Activated CD4-positive, alpha-beta T cell treated with anti-CD3 and anti-CD28 coated beads, Interleukin-2, Interleukin-6, amounts not matched to agents 100 ng/mL and 50 ng/mL, durations not matched to agents 16 hours and 8 hours (primary cell): Measurements from ENCODE around the gene CLDND1.

Experiments
- DNase-seq: peaks from one replicate; pipeline ENCODE4 v3.0.0-alpha.2; 2020

CLDND1 gene

DNA sequence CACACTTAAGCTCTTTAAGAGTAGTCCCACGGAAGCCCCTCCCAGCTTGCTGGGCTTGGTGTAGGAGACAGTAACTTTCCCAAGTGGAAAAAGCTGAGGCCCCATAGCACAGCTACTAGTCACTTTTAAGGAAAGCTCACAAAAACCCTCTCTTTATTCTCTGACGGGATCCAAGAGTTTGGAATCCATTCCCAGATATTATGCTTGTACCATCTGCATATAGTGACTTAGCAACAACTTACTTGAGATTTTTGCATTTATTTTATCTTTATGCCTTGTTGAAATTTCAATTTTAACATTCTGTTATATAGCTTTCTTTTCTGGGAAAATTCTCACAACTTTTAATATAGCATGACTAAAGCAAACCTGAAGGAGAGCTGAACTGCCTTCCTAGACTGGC is 28.5 kb upstream of the CLDND1 start:
- DNase-seq: no peak

DNA sequence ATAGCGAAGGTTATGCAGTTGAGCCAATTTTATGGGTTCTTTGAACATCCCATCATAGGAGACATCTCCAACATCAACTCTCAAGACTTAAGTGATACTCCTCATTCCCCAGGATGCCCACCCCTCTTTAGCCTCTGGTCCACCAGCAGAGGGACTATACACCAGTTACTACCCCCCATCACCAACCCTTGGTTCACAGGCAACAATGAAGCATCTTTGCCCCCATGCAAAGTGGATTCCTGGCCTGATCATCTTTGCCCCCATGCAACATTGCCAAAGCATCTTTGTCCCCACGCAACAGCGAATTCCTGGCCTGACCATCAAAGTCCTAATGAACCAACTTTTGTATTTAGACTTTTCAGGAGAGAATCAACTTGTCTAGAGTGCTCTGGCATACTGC is 28.1 kb upstream of the CLDND1 start:
- DNase-seq: no peak

DNA sequence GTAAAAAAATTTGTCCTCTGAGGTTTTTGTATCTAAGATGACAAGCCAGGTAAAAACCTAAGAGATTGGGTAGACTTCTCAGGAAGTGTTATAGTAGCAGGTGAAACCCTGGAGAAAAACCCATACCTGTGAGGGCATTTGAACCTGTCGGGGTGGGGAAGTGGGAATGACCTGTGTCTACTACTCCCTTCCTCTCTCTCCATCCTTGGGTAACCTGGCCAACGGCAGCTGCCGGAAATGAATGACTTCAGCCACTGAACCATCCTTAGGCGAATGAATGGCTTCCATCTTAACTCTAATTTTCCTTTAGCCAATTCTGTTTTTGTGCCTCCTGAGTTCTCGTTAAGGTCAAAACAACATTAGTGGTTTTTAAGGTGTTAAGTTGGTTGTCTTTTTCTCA is 25.8 kb upstream of the CLDND1 start:
- no peak for DNase-seq

DNA sequence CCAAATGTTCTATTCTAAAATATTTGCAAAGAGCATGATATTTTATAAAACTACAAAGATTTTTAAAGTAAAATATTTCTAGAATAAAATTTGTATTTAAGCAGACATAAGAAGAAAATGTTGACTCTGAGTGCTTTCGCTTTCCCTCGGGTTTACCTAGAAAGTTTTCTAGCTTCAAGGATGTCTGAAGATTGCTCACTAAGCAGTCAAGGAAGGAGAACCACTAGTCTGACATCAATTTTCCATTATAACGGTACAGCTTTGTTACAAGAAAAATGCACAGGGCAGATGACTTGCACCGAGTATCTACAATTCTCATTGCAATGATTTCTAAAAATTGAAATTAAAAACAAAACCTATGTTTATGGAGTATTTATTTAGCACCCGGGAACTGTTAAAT is 23.2 kb upstream of the CLDND1 start:
- peak; percentile 78 for DNase-seq

DNA sequence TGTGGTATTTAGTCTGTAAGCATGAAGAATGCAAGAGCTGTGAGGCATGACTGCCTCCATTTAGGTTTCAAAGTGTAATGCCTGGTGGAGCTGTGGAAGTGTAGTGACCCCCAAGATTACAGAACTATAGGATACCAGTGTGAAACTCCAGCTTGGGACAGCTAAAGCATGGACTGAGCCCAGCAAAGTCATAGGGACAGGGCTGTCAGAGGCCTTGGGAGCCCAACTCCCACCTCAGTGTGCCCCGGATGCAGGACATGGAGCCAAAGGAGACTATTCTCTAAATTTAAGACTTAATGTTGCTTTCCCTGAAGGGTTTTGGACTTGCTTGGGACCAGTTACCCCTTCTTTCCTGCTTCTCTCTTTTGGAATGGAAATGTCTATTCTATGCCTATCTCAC is 19.9 kb upstream of the CLDND1 start:
- no peak for DNase-seq

DNA sequence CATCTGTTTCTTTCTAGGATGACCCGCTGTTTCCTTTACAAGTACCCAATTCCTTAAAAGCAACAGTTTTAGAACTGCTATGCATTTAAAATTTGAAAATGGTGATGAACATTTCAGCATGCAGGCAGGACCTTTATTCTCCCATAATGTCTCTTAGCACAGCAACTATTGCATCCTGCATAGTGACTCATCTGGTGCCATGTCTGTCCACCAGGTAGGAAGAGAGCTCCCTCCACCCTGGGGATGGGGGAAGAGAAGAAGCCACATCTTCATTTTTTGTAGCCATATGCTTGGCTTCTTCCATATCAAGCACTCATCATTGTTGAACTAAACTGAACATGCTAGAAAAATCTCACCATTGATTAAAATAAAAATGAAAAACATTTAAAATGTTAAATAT is 19.0 kb upstream of the CLDND1 start:
- DNase-seq: peak; percentile 54

DNA sequence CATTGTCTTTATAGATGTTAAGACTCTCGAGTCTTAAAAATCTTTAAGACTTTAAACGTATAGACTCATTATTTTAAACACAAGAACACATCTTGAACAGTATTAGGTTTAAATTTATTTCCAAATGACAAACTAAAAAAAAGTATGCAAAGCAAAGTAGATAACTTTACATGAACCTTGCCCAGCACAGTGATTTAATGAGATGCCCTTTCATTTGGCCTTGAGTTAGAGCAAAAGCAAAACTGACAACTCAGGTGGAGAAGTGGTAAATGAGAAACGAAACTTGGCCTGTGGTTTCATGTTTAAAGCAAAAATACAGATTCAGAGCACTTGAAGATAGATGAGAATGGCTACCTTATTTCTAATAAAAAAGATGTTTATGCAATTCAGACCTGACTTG is 17.6 kb upstream of the CLDND1 start:
- DNase-seq: peak; percentile 87

DNA sequence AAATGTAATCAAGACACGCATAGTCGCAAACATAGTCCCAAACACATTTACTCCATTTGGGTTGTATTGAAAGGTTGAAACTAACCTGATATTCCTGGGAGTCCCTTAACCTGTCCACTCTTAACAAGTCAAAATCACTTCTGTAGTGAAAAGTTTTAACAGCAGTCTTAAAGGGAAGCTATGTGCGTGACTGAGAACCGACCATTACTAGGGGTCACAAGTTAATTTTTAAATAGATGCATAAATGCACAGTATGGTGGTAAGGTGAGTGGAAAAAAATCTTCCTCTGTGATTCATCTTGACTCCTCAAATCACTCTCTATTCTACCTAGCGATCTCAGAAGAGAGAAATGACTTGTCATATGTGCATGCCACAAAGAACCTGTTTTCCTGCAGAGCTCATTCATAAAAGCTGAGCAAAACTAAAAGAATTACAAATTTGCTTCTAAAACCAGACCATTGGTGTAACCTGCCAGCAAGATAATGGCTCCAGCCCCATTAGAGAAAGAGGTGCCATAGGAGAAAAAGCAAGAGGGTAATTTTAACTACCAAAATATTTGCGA is 13.8 kb upstream of the CLDND1 start:
- peak; percentile 88 for DNase-seq

DNA sequence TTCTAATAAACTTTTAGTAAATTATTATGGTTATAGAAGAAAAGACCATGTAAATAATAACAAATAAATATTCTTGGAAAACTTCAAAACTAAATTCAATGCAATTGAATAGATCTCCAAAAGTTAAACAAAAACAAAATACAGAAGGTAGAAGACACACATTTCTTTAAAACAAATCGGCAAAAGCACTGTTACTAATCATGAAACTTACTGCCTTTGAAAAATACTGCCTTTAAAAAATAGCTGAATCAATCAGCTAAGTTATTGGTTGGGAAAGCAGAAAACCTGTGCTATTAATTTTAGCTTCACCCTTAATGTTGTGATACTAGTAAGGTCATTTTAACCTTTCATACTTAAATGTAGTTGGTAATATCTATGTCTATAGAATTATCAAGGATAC is 12.0 kb upstream of the CLDND1 start:
- no peak for DNase-seq

DNA sequence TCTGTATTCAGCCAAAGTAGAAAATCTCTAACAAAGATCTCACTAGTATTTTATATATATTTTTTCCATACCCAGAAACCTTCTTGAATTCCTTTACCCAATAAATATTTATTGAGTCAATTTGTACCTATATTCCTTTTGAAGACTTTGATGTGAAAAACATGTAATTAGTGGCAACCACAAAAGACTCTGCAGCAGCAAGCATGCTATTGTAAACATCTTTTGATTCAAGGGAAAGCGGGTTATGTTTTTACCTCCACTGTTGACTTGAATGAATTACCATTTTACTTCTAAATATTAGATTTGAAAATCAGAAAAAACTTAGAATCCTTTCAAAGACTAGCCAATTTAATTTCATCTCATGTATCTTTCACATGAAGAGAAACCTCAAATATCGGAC is 11.5 kb upstream of the CLDND1 start:
- DNase-seq: no peak

DNA sequence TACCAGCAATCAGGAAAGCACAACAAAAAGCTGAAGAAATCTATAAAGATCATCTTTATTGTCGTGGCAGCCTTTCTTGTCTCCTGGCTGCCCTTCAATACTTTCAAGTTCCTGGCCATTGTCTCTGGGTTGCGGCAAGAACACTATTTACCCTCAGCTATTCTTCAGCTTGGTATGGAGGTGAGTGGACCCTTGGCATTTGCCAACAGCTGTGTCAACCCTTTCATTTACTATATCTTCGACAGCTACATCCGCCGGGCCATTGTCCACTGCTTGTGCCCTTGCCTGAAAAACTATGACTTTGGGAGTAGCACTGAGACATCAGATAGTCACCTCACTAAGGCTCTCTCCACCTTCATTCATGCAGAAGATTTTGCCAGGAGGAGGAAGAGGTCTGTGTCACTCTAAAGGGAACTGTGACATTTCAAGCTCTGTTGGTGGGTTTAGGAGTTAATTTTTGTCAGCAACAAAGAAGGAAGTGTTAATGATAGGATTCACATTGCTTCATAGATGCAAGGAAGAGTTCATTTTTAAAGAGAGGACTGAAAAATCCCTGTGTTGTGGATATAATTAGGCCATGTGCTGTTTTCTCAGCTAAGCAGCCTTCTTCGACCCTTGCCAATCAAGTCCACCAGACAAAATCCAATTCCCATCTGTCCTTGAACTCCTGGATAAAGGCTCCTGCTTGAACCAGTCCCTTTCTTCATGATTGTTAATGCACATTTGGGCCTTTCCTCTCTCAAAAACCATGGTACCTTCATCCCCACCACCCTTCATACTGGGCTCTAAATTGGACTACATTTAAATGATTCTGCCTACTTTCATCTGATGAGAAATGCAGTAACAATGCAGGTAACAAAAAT is 10.2 kb upstream of the CLDND1 start:
- no peak for DNase-seq

DNA sequence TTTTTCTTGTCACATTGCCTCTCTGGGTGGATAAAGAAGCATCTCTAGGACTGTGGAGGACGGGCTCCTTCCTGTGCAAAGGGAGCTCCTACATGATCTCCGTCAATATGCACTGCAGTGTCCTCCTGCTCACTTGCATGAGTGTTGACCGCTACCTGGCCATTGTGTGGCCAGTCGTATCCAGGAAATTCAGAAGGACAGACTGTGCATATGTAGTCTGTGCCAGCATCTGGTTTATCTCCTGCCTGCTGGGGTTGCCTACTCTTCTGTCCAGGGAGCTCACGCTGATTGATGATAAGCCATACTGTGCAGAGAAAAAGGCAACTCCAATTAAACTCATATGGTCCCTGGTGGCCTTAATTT is 9.6 kb upstream of the CLDND1 start:
- DNase-seq: no peak

DNA sequence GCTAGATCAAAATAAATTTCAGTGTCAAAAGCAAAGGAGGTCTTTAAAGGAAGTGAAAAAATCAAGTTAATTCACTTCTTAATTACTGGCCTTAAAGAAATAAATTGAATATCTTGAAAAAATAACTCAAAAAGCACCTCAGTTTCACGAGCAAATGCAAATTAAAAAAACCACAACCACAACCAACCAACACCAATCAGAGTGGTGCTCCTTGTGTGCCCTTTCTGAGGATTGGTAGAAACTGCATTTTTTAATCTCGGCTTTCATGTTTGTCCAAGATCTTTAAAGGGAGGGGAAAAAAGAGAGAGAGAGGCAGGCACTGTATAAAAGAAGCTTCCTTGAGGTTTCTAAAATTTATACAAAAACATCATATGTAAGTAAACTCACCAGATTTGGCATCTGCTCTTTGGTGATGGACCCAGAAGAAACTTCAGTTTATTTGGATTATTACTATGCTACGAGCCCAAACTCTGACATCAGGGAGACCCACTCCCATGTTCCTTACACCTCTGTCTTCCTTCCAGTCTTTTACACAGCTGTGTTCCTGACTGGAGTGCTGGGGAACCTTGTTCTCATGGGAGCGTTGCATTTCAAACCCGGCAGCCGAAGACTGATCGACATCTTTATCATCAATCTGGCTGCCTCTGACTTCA is 9.0 kb upstream of the CLDND1 start, which contains the start of gene GPR15:
TSS of gene GPR15 (plus strand) at position 357 of the 653 bp plus-strand sequence. CDS start at position 413, 56 bp downstream.
- DNase-seq: no peak

DNA sequence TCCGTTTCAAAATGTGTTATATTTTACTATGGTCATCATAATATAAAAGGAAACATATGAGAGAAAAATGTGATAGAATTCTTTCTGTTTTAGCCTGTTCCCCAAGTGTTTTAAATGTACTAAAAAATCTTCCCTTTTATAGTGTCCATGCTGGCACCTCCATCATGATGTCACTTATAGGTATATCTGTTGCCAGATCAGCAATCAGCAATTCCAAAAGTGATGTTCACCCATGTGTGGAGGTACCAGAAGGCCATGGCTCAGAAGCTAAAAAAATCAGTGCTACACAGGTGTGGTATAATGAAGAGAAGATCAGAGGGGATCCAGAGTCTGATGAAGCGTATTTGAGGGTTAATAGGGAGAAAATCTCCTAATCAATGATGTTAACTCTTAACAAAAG is 8.0 kb upstream of the CLDND1 start:
- DNase-seq: no peak

DNA sequence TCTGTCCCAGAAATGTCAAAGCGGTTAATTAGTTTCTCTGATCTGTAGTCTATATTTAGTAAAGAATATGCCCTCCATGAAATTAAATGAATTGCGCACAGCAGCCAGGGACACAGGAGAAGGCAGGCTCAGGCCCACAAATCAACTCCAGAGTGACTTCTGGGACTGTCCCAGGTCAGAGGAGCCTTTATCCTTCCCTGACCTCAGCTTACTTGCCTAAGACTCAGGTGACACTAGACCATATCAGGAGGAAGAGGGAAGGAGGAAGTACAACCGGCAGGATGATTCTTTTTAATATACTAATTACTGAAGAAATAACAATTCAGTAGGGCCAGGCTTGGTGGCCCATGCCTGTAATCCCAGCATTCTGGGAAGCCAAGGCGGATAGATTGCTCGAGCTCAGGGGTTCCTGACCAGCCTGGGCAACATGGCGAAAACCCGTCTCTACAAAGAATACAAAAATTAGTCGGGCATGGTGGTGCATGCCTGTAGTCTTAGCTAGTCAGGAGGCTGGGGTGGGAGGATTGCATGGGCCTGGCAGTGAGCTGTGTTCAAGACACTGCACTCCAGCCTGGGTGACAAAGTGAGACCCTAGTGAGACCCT is 7.3 kb upstream of the CLDND1 start:
- DNase-seq: no peak

DNA sequence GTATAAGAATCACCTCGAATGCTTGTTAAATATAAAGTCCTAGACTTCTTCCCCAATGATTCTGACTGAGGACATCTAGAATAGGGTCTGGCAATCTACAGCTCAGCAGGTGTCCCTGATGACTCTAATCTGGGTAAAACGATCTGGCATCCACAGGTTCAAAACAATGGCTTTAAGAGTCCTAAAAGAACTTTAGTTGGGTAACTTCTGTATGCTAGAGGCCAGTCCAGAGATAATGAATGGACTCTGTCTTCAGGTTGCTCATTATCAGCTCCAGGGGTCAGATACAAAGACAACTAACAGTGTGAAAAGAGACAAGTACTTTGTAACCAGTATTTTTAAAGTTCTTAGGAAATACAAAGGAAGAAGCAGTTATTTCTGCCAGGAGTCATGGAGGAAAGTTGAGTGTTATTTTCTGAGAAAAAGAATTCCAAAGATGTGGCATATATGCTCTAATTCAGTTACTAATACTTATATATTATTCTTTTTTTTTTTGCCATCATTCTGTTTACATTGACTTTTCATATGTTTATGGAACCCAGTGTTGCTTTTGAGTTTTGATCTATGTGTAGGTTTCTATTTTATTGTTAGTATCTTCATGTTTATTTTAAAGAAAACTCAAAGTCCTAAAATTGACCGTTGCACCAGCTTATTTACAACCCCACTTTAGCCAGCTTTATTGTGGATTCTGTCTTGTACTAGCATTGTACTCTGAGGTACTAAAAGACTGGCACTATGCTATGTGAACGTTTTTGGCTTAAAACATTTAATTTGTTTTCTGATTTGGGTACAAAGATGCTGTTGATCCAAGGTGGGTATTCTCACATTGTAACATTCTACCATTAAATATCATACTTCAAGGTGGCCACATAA is 6.0 kb upstream of the CLDND1 start:
- DNase-seq: no peak

DNA sequence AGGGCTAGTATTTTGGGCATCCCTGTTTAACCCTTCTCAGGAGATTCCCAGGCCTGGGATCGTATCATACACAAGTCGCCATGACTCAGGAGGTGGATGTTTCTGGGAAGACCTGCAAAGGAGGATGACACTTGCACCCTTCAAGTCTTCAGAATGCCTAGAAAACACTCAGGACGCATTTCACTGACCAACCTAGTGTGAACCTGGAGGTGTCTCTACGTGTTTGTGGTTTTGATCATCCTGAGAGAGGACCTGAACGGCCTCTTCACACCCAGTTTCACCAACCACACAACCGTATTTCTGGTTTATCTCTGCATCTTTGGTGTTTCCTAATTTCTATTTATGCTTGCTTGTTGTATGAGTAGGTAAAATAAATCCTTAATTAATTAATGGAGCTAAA is 2.8 kb upstream of the CLDND1 start:
- peak; percentile 69 for DNase-seq

DNA sequence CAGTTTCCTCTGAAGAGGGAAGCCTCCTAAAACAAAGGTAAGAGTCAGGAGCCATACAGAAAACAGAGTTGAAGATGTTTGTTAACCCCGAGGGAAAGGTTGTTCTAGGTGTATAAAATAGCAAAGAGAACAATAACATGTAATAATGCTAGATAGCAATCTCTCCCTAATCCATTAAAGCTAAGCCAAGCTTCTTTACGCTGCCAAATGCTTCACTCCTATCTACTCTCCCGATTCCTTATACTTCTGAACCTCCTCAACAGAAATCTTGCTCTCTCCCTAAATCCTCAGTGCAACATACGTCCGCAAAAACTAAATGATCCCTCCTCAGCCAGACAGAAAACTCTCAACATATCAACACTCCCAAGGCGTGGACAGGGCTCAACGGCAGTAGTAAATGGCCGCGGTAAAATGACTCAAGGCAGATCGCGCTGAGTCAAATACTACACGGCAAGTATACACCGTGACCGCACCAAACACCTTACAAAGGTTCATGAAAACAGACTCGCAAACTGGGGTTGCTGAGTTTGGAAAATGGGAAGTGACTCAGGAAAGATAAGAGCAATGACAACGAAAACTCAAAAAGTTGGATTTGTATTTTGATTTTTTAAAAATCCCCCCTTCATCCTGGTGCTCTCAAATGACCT is 682 bp downstream of the CLDND1 start:
- DNase-seq: peak; percentile 78

DNA sequence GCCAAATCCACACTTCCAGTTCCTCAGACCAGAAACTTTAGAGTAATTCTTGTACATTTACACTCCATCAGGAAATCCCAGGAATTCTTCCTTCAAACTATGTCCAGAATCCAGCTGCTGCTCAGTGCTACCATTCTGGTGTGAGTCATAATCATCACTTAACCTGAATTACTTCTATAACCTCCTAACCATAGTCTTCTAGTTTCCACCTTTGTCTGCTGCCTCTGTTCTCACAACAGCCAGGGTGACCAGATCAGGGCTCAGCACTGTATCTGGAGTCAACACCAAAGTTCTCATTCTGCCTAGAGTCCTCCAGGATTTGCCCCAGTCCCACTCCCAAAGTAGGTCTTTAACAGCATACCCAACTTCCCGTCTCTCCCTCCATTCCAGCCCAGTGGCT is 3.4 kb downstream of the CLDND1 start:
- DNase-seq: no peak

DNA sequence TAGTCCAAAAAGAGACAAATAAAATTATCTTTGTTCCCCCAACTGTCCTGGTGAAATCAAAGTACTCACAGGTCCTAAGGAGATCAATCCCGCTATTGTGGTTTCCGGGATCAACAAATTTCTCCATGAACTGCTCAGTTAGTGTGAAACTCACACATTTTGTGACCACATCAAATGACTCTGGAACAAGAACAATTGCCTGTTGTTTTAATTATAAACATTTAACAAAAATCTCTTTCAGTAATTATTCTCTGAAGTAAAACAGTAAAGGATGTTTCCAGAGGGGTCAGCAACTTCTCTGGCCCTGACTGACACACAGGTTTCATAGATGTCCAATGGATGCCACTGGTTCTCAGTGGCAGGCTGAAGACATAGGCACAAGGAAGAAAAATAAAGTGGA is 3.9 kb downstream of the CLDND1 start:
- DNase-seq: no peak

DNA sequence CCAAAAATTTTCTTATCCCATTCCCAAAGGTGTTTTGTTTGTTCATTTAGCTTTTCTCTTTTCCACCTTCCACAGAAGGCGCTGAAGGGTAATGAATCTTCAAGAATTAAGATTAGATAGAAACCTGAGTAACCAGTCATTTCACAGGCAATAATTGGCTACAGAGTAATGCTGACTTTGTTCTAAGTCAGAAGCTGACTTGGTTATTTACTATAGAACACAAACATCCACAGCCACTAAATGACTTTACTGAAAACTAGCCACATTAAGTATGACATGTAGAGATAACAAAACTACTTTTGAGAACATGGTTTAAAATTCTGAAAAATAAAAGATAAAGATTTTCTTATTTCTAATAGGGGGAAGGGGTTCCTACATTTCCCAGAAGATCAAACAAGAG is 7.8 kb downstream of the CLDND1 start:
- DNase-seq: no peak

DNA sequence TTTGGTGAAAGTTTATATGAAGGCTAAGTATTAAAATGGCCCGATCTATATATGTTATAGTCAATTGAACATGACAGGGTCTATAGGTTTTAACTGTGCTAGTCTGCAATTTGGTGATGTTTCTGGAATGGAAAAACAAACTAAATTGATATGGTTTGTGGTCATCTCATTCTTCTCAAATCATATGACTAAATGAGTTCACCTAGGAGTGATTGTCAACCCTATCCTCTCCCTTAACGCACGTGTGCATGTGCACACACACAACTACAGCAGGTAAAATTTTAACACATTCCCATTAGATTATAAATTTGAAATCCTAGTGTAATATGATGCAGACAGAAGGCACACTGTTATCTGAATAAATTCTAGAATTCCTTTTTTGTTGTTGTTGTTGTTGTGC is 9.0 kb downstream of the CLDND1 start:
- no peak for DNase-seq
